GM18861 (cell line): ENCODE measurements around the gene VAT1.
A peak's percentile ranks its signal among the peaks of the same experiment; 100 is the strongest.
"Not testable (repeated sequence)": the region's sequence is repeated elsewhere in the genome, so short reads cannot be mapped to it uniquely, and the experiment has no call there.

ENCODE experiments used
- ATAC-seq: cut with Tn5 transposase; IDR thresholded peaks from one replicate; pipeline ENCODE4 v1.9.1; 2021; ENCODE audit not compliant: unreplicated experiment

The VAT1 gene

DNA sequence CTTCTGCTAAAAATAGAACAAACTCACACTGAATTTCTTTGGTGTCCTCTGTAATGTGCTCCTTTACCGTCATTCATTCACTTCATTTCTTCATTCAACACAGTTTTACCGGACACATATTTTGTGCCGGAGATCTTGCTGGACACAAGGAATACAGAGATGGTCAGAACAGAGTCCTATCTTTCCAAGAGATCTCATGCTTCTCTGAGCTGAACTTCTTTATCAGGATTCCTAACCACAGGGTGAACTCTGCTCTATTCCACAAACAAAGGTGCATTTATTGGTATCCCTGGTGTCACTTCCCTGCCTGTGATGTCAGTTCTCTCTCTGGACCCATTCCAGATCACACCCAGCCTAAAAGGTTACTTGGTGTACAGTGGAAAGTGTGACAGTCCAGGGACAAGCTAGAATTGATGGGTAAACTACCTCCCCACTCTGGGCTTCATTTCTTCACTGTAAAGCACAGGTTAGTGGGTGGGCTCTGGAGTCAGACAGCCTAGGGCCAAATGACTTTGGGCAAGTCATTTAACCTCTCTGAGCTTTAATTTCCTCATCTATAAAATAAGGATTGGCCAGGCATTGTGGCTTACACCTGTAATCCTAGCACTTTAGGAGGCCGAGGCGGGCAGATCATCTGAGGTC lies 11.4 kb downstream of the VAT1 start:
- no peak for ATAC-seq

DNA sequence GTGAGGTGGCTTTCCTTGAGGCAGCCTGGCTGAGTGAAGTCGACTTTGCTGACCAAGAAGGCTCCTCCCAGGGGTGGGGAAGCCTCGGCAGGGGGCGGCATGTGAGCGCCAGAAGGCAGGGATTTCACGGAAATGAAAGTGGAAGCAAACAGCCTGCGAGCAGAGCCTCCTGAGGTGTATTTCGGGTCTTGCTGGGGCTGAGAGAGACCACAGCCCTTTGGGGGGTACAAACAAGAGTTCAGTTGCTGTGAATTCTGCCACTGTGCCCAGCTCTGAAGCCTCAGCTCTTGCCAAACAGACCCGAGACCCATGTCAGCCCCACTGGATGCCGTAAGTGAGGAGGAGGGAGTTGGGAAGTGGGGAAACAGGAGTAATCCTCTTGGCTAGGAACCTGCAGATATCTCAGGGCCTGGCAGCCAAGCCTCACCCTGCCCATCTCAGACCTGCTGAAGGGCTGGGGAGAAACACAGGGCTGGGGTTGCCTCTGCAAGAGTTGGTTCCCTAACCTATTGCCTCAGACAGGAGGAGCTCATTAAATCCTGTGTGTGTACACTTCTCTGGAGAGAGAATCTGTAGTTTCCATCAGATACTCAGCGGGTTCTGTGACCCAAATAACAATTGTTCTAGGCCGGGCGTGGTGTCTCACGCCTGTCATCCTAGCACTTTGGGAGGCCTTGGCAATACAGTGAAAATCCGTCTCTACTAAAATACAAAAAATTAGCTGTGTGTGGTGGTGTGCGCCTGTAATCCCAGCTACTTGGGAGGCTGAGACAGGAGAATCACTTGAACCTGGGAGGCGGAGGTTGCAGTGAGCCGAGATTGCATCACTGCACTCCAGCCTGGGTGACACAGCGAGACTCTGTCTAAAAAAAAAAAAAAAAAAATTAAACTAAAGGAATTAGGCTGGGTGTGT lies 15.3 kb downstream of the VAT1 start, which contains the start of gene IFI35:
Gene IFI35, plus strand, starts transcription at position 146 of the 913 bp plus-strand sequence. Its CDS starts 164 bp downstream, at position 310.
- ATAC-seq = peak; percentile 81

DNA sequence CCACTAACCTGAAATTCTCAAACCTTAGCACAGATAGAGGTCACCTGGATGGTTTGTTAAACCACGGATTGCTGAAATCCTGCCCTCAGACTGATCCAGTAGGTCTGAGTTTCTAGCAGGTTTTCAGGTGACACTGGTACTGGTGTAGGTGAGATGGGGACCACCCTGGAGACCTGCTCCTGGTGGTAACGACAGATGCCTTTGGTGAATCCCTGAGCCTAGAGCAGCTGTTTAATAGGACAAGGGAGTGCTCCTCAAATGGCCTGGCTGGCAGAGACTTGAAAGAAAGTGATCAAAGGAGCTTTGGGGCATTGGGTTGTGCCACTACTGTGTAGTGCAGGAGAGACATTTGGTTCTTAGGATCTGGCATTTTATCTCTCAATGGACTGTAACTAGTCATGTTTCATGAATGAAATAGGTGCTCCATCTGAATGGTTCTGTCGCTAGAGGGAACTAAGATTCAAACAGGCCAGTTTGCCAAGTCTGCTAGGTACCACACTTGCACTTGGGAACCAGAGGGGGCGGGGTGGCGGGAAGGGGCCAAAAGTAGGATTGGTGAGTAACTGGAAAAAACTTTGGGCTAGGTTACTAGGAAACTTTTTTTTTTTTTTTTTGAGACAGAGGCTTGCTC lies 18.5 kb downstream of the VAT1 start:
- ATAC-seq = no peak

DNA sequence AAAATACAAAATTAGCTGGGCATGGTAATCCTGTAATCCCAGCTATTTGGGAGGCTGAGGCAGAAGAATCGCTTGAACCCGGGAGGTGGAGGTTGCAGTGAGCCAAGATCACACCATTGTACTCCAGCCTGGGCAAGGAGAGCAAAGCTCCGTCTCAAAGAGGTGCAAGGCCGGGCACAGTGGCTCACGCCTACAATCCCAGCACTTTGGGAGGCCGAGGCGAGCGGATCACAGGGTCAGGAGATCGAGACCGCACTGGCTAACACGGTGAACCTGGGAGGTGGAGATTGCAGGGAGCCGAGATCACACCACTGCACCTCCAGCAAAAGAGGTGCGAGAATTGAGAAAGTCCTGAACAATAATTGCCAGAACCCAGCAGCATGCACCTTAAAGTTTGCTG lies 21.3 kb downstream of the VAT1 start:
- not testable (repeated sequence) for ATAC-seq

DNA sequence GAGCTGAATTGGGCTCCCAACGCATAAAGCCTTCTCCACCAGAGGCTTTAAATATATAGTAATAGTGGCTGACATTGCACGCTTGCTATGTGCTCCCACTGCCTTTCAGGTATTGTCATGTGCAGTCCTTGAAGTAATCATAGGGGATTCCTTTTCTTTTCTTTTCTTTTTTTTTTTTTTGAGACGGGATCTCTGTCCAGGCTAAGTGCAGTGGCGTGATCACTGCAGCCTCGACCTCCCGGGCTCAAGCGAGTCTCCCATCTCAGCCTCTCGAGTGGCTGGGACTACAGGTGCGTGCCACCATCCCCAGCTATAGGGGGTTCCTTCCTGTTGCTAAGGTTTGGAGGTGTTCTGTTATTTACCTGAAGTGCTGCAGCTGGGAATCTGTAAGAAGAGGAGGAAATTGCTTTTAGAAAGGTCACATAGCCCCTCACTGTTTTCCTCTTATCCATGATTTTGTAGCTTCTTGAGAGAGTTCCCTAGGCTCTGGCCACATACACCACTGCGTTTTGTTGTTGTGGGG lies 23.1 kb downstream of the VAT1 start:
- no peak for ATAC-seq

DNA sequence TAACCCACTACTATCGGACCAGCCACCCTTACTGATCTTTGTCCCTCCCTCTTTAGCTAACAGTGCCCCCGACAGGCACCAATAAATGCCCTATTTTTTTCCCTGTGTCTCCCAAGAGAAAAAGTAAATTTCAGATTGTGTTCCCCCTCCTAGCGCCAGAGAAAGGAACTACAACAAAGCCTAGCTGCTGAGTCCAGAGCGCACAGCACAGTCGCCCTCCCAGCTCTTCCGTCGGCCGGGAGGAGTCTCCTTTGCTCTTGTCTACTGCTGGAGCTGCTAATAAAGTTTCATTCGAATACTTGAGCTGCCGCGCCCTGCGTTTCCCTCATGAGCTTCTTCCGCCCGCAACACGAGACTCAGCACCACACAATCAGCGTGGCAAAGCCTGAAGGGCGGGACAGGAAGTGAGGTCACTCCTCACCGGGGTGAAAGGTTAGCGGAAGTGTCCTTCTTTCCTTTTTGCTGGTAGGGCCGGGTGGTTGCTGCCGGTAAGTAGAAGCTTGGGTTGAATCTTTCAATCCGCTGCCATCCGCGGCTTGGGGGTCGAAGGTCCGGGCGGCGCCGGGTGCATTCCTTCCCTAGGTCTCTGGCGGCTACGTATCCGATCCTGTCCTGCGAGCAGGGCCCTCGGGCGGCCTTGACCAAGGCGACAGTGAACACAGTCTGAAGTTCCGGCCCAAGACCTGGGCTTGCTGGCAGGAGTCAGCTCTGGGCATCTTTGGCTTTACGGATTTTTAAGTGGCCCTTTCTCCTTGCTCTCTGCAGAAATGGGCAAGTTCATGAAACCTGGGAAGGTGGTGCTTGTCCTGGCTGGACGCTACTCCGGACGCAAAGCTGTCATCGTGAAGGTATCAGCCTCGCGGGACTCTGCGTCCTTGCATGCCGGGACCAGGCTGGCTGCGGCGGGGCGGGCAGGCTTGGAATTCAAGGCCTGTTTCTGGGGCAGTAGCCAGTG lies 23.9 kb downstream of the VAT1 start, which contains the start of gene RPL27:
Gene RPL27, plus strand, starts transcription at position 436 of the 955 bp plus-strand sequence. Its CDS starts 332 bp downstream, at position 768.
- peak; percentile 86 for ATAC-seq

DNA sequence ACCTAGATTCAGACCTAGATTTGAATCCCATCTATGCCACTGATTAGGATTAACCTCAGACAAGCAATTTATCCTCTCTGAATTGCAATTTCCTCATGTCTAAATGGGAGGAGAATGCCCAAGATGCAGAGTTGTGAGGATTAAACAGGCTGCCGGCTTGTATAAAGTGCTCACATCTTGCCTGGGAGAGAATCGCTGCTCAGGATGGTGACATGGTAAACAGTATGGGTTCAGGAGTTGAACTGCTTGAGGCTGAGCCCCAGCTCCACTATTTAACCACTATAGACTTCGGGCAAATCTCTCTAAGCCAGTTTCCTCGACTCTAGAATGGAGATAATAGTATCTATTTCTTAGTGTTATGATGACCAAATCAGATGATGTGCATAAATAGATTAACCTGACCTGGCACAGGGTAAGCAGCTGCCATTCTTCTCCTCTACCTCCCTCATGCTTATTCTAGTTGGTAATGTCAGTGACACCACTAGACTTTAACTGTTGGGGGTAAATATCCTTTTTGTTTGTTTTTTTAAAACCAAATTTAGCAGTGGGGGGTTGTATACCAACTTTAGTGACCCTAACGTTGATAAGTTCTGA lies 24.7 kb downstream of the VAT1 start:
- ATAC-seq = no peak

DNA sequence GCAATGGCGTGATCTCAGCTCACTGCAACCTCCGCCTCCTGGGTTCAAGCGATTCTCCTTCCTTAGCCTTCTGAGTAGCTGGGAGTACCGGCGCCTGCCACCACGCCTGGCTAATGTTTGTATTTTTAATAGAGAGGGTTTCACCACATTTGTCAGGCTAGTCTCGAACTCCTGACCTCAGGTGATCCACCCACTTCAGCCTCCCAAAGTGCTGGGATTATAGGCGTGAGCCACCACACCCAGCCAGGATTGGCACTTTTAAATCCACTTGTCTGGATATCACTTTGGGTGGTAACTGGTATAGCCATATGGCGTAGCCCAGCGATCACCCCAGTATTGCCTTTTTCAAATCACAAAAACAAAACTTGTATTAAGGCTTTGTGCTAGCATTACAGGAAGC lies 28.3 kb downstream of the VAT1 start:
- not testable (repeated sequence) for ATAC-seq

DNA sequence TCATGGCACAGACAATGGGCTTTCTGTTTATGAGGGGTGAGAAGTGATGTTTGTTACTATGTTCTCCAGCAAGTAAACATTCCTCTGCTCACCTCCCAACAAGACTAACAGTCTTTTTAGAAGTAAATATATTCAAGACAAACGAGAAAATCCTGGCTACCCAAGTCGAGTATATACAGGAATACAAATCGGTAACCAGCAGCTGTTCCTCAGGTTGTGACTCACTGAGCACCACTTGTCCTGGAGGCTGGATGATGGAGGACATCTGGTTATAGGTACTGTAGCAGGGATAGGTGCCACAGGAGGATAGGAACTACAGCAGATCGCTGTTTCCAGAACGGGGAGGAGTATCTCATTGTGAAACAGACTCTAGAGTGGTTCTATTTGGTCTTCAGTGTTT lies 29.3 kb downstream of the VAT1 start:
- no peak for ATAC-seq

DNA sequence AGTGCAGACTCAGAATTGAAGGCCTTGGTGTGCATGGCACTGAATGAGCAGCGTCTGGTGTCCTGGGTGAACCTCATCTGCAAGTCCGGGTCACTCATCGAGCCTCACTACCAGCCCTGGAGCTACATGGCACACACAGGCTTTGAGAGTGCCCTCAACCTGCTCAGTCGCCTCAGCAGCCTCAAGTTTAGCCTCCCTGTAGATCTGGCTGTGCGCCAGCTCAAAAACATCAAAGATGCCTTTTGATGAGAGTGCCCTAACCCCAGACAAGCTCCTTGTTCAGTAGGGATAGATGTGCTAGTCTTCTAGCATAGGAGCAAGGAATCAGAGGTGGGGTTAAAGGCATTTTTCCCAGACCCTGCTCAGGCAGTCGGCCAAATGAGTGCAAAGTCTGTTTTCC lies 30.7 kb downstream of the VAT1 start:
- ATAC-seq = no peak

DNA sequence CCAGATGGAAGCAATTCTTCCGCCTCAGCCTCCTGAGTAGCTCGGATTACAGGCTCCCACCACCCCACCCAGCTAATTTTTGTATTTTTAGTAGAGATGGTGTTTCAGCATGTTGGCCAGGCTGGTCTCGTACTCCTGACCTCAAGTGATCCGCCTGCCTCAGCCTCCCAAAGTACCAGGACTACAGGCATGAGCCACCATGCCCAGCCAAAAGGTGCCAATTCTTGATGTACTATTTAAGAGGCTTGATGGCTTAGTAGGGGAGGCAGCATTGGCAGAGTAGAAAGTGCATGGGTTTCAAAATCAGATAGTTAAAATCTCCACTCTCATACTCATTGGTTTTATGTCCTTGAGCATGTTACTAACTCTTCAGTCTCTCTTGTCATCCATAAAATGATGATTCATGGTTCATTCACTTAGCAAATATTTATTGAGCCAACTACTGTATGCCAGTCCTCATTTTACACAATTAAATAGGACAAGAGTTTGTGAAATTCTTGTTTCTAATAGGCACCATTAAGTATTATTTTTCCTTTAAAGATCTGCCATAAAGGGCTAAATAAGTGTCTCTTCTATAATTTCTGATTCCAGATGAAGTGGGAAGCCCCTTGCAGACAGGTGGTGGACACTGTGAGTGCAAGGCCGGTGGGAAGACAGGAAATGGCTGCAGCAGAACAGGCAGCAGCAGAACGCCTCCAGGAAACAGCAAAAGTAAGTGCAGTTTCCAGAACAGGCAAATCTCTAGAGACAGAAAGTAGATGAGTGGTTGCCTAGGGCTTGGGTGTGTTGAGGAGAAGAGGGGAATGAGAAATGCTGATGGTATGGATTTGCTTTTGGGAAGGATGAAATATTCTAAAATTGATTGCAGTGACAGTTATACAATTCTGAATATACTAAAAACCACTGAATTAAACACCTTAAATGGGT lies 32.2 kb downstream of the VAT1 start:
- no peak for ATAC-seq

DNA sequence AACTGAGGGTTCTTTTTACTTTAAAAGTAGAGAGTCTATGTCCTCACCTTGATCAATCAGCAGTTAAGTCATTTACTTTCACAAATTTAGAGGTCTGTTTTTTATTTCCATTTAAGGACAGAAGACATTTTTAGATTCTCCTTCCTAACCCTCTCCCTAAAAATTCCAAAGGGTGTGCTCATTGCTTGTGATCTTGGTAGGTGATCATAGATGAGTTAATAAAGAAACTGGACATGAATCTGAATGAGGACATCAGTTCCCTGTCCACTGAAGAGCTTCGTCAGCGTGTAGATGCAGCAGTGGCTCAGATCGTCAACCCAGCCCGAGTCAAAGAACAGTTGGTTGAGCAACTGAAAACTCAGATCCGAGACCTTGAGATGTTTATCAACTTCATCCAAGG lies 33.0 kb downstream of the VAT1 start:
- ATAC-seq = no peak

DNA sequence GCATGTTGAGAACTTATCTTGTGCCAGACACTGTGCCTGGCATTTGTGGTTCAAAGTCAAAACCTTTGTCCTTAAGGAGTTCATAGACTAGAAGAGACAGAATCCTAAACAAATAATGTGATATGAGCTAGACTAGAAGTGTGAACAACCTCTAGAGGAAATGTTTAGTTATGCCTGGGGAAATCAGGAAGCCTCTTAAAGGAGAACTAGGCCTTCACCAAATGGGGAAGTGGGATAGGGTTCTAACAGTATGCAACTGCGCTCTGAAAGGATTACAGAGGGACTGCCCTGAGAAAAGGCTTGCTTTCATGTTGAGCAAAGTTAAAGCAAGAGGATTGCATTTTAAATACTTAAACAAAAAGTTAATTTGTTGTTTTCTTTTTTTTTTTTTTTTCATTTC lies 37.0 kb downstream of the VAT1 start:
- ATAC-seq = no peak

DNA sequence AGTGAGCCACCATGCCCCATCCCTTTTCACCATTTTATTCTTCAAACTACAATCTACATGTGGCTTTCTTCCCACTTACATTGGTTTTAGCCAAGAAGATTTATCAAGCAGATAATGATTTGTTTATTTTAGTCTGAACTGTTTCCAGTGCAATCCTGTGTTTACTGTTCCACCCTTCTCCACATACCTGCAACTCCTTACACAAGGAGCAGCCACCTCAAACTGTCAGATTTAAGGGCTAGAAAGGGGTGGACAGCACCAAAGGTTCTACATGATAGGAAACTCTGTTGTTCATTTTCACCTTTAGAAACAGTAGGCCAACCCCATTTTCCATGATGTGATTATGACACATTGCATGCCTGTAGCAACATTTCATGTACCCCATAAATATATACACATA lies 39.9 kb downstream of the VAT1 start:
- no peak for ATAC-seq

DNA sequence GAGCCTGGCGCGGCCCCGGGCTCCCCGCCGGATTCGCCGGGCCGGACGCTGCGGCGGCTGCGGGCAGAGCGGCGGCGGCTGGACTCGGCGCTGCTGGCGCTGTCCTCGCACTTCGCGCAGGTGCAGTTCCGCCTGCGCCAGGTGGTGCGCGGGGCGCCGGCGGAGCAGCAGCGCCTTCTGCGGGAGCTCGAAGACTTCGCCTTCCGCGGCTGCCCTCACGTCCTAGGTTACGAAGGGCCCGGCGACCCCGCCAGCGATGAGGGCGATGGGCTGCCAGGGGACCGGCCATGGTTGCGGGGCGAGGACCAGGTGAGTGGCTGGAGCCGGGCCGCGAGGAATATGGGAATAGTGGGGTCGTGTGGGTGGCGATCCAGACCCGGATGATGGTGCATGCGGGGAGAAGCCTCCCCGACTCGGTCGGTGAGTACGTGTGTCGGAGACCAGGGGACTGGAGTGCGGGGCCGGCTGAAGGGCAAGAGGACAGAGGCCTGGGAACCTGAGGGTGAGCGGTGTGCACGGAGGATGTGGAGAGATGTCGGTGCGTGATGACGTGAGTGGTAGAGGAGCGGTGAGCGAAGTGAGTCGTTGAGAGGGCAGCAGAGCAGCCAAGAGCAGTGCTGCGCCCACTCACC lies 41.3 kb downstream of the VAT1 start:
- ATAC-seq = peak; percentile 34

DNA sequence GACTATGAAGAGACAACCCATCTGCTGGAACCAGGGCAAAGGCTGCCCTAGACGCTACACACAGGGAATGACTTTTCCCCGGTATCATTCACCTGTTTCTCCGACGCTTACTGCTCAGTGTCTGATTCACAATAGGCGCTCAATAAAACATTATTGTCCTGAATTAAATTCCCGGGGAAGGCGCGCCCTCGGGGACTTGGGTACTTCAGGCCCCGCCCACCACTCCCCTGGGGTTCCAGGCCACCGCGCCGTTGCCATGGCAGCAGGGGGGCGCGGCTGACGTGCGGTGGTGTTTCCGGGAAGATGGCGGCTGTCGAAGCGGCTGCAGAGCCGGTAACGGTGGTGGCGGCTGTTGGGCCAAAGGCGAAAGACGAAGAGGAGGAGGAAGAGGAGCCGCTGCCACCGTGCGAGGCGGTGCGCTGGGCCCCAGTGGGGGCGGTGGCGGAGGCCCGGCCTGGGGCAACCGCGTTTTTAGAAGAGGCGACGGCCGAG lies 41.9 kb downstream of the VAT1 start, which contains the start of gene RUNDC1:
Gene RUNDC1, plus strand, starts transcription at position 292 of the 492 bp plus-strand sequence. Its CDS starts 12 bp downstream, at position 304.
- peak; percentile 43 for ATAC-seq

DNA sequence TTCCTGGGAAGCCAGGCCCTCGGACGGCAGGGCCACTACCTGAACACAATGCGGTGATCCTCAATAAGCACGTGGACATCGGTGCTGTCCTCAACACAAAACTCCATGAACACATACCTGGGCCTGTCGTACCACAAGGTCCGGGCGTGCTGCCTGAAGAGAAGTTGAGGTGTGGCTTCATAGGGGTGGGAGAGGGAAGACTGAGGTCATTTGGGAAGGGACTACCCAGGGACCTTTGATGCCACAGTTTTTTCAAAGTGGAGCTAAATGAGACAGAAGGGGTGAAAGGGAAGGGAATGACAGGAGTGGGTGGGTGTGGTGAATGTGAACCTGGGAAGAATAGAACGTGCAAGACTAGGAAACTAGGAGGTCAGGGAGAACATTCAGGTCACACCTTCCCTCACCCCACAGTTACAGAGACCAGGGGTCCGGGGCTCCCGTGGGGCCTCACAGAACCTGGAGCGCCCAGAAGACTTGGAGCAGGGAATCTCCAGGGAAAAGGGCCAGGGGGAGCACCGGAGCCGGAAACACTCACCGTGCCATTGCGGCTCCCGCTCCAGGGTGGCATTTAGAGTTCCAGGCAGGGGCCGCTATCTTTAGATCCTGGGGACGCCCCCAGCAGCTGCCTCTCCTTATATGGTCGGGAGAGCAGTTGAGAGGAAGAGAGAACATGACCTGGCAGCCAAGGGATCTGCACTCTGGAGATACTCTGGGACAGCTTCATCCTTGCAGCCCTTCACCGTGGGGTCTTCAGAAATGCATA lies 42.5 kb downstream of the VAT1 start, which contains the start of gene PTGES3L:
Gene PTGES3L, minus strand, starts transcription at position 570 of the 763 bp plus-strand sequence. Its CDS starts 27 bp downstream, at position 543.
- no peak for ATAC-seq
